HG02981 (cell line): ENCODE data around the gene HYDIN.
"Not testable (repeated sequence)": the region's sequence is repeated elsewhere in the genome, so short reads cannot be mapped to it uniquely, and the experiment has no call there.

ENCODE experiments used
- ATAC-seq: cut with Tn5 transposase; IDR thresholded peaks from one replicate; pipeline ENCODE4 v1.9.1; 2021; ENCODE audit warnings: mild to moderate bottlenecking, moderate library complexity; ENCODE audit not compliant: unreplicated experiment

Gene HYDIN

DNA sequence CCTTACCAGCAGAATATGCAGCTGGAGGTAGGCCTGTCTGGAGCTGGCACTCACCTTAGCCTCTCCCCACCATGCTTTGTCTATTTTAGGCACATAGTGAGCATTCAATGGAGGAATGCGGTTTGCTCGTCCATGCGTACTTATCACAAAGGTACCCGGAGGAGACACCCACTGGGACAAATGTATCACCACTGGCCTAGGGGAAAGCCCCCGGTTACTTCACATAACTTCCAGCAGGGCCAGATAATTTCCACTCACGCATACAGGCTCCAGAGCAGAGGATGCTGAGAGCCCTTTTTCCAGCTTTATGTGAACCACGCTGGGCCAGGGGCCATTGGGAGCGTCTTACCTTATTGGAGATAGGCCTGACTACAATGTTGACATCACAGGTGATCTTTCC lies 348.2 kb downstream of the HYDIN start:
- ATAC-seq: not testable (repeated sequence)

DNA sequence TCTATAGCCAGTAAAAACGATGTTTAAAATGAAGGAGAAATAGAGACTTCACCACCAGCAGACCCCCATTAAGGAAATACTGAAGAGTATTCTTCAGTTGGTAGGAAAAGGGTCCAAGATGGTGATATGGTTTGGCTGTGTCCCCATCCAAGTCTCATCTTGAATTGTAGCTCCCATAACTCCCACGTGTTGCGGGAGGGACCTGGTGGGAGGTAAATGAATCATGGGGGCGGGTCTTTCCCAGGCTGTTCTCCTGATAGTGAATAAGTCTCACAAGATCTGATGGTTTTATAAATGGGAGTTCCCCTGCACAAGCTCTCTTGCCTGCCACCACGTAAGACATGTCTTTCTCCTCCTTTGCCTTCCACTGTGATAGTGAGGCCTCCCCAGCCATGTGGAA lies 352.6 kb downstream of the HYDIN start:
- ATAC-seq: not testable (repeated sequence)

DNA sequence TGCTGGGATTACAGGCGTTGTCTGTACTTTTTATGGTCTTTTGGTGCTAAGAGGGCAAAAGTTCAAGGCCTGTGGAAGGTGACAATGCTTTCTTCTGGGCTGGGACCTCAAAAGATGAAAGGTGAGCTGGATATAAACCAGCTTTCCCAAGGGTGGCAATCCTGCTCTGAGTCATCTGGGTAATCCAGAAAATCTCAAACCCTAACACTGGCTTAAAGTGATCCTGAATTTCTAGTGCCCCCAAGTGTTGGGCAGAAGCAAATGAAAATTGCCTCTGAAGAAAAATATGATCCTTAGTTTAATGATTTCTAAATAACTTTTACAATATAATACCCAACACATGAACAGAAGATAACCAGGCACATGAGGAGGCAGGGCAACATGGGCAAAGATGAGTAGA lies 354.1 kb downstream of the HYDIN start:
- ATAC-seq: not testable (repeated sequence)

DNA sequence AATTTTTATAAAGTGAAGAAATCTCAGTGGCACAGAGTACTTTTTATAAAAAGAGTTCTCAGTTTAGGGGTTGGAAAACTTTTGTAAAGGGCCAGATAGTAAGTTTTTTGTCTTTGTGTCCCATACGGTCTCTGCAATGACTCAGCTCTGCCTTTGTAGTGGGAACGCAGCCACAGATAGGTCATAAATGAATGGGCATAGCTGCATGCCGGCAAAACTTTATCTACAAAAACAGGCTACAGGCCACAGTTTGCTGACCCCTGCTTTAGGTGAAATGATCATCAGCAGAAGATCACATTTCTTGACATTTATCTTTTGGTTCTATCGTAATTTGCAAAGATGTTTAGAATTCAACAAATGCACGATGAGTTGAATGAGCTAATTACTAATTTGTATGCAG lies 365.8 kb downstream of the HYDIN start:
- ATAC-seq: not testable (repeated sequence)

DNA sequence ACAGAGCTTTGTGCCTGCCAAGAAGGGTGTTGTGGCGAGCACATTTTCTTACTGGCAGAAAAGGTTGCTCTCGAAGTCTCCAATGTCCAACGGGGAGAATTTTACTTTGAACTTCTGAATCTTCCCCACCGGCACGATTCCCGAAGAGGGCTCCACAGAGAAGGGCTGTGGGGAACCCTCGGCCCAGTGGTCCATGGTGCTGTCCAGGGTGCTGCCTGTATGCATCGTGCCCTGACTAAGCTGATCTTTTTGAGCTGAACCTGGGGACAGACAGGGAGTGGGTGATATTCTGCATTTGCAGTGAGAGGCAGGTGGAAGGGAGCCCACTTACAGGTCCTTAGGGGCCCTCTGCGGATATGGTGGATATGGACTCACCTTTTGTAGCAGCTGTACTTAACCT lies 368.5 kb downstream of the HYDIN start:
- ATAC-seq: not testable (repeated sequence)

DNA sequence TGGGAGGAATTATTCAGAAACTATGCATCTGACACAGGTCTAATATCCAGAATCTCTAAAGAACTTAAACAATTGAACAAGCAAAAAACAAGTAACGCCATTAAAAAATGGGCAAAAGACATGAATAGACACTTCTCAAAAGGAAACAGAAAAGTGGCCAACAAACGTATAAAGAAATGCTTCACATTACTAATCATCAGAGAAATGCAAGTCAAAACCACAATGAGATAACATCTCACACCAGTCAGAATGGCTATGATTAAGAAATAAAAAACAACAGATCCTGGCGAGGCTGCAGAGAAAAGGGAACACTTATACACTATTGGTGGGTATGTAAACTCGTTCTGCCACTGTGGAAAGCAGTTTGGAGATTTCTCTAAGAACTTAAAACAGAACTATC lies 379.2 kb downstream of the HYDIN start:
- ATAC-seq: not testable (repeated sequence)

DNA sequence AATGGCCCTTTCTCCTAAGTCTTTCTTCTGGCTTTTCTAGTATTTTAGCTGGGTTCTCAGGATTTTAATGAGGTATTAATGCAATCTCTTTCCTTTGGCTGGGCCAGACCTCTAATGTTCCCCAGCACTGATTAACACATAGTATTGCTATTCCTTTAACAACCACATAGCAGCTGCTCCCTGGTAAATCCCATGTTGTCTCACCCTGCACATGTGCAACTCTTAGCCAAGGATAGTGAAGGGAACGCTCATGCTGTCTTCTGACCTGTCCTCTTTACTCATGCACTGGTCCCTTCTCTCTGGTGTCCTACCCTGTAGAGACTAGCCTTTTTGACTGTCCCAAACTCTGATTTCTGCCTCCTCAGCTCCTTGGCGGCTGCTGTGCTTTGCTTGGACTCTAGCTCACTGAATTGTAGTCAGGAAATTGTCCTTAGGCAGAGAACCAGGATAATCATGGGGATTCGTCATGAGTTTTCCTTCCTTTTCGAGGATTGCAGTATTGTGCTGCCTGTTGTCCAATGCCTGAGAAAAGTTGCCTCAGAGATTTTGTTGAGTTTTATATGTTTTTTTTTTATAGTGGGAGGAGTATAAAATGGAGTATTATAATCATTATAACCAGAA lies 406.9 kb downstream of the HYDIN start:
- not testable (repeated sequence) for ATAC-seq

DNA sequence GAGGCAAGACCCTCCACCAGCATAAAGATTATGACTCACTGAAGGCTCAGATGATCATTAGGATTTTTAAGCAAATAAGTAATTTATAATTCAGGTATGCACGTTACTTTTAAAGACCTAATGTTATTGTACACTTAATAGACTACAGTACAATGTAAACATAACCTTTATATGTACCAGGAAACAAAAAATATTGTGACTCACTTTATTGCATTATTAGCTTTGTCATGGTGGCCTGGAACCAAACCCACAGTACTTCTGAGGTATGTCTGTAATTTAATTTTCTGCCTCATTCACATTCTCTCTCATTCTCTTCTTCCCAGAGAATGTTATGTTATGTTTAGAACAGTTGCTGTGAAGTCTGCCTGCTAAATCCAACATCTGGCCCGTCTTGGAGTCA lies 407.8 kb downstream of the HYDIN start:
- ATAC-seq: not testable (repeated sequence)

DNA sequence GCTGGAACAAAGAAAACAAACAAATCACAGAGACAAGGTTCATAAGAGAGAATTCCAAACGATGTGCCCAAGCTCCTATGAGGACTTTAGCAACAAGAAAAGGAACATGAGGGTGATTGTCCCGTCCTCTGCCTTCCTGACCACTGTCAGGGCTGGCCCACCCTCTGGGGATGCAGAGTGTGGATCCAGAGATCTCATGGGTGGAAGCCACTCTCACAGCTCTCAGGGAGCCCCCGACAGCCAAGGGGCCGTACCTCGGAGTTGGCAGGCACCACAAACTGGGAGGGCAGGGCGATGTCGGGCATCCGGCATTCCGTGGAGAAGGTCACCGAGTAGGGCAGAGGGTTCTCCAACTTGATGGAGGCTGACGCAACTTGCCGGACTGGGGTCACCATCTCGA lies 412.4 kb downstream of the HYDIN start:
- not testable (repeated sequence) for ATAC-seq

DNA sequence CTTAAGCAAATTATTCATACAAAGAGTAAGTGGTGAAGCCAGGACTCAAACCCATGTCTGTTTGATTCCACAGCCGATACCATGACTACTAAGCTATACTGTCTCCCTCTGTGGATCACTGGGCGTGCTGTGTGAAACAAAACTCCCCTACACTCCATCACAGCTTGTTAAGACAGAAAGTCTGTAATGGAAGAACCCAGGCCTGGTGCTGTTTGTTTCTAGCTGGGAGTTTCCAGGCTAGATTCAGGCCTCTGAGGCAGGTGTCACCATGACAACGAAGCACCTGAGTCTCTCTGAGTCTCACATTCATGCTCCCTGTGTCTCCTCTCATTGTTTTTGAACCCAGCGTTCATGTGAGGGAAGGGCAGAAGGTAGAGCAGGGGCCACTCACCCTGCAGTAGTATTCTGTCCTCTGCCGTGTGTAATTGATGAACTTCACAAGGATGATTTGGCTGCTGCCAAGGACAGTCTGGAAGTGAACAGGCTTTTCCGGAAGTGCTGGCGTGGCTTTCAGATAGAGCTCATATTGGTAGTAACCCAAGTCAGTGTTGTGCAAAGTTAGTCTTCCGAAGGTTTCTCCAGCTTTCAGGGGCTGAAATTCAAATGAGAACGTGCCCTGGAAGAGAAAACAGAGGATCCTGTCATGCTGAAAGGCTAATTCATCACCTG lies 421.0 kb downstream of the HYDIN start:
- no peak for ATAC-seq

DNA sequence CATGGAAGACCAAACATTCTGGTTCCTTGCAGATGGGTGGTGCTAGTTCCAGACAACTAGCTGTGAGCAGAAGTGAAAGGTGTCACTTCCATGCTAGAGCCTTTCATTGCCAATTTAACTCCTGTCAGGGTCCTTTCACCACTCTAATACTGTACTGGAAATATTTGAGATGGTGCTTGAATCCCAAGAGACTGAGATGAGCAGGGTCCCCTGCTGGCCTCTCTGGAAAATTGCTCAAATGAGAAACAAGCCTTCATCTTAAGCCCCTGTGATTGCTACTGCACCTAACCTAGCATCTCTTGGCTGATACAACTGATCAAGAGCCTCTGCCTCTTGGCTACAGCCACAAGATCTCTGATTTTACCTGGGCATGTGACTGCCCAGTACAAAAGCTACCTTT lies 422.2 kb downstream of the HYDIN start:
- no peak for ATAC-seq

DNA sequence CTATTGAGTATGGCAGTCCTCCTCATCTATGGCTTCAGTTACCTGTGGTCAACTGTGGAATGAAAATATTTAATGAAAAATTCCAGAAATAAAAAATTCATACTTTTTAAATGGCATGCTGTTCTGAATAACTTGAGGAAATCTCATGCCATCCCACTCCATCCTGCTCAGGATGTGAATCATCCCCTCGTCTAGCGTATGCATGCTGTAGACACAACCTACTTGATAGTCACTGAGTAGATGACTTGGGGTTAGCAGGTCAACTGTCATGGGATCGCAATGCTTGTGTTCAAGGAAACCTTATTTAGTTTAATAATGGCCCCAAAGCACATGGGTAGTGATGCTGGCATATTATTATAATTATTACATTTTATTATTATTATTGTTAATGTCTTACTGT lies 424.7 kb downstream of the HYDIN start:
- ATAC-seq: no peak

DNA sequence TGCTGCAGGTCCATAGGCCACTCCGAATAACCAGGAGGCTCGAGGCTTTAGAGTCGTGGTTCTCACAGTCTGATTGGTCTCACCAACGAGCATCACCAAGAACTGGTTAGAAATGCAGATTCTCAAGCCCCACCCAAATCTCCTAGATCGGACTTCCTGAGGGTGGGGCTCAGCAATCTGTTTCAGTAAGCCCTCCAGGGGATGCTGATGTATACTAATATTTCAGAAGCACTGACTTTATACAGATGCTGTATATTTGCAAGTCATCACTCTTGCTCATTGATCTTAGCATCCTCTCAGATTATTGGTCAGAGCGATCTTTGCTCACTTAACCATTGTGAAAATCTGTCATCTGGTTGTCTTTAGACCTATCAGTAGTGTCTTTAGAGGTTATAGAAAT lies 425.1 kb downstream of the HYDIN start:
- no peak for ATAC-seq

DNA sequence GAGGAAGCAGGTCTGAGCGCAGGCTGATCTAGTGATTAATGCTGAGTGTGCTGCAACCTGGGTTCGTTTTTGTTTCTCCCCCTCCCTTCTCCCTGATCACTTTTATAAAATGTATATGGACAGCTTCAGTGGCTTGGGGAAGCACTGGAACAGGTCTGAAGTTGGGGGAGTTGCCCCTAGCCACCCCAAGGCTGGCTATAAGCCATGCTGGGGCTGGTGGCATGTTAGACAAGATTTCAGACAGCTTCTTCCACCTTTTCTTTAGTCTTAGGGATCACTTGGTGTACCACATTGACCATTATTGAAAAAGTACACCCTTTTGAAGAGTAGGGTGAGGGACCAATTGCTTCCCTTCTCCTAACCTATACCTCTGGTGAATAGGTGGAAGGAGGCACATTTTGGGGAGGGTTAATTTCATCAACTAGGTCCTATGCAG lies 425.8 kb downstream of the HYDIN start:
- no peak for ATAC-seq

DNA sequence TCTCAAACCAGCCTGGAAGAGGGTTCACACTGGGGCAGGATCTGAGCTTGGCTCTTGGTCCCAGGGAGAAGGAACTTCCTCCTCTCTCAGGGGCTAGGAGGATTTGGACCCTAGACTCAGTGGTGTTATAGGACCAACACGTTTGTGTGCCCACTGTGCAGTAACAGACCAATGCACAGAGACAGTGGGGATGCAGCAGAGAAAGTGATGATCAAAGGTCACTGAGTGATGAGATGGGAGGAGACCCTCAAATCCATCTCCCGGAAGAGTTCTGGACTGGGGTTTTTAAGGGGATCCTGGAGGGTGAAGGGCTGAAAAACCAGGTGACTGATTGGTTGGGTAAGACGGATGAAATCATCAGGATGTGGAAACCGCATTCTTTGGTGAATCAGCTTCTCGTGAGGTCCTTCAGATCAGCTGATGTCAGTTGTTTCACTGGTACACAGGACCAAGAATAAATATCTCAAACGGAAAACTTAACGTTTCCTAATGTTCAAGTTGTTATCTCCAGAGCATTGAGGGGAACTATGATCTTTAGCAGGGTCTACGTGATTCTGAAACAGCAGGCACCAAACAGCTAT lies 426.3 kb downstream of the HYDIN start:
- no peak for ATAC-seq

DNA sequence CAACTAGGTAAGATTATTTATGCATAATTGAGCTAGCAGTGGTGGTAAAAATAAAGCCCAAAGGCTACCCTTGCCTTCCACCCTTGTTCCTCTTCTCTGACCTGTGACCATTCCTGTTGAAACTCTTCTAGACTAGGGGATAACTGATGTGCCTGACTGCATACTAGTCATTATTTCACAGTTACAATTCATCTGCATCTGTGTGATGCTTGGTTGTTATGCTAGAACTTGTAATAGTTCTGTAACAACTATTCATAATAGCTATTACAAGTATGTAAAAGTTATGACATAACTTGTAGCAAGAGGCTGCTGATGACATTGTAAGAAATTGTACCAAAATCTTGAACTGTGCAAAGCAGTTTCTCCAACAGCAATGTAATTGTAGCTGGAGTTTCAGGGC lies 427.2 kb downstream of the HYDIN start:
- ATAC-seq: no peak

DNA sequence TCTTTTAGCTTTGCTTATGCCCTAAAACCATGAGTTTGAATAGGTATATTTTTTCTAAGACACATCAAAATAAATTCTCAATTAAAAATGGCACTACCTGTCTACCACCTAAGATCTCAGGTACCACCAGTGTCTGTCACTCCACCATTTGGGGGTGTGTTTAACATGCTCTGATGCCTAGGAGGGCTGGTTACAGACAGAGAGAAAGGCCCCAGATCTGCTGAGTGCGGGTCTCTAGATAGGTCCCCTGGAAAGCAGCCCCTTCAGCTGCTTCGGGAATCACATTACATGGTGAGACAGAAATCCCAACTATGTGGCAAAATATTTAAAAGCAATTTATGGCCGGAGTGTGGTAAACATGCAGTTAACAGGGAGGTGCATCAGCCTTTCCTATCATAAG lies 428.9 kb downstream of the HYDIN start:
- ATAC-seq: no peak

DNA sequence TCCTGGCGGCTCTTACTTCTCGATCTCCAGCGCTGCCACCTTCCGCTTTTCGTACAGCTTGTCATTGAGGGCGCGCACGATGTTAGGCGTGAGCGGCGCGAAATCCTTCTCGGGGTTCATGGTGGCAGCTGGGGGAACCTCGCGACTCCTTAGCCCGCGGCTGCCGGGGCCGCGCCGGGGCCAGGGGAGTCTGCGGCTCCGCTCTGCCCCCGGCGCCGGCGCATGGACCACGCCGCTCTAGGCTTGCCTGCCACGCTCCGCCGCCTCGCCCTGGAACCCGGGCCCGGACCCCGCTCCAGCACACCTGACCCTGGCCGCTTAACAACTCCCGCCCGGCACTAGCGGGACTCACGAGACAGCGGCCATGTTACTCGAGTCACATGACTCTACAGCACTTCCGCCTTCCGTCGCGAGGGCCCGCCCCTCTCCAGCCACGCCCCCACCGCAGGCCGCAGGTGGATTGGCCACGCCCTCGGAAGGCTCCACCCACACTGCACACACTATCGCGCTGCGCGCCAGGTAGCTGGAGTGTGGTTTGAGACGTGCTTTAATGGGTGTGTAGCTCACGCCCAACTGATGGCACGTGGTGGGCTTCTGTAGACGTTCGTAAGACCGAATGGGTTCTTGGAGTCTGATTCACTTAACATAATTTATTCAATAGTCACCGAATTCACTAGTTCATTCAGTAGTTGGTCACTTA lies 429.6 kb downstream of the HYDIN start, which contains the start of gene VAC14:
VAC14 (minus strand) TSS at position 378 of the 700 bp plus-strand sequence; CDS start at position 120, 258 bp downstream.
- ATAC-seq: peak; percentile 95

DNA sequence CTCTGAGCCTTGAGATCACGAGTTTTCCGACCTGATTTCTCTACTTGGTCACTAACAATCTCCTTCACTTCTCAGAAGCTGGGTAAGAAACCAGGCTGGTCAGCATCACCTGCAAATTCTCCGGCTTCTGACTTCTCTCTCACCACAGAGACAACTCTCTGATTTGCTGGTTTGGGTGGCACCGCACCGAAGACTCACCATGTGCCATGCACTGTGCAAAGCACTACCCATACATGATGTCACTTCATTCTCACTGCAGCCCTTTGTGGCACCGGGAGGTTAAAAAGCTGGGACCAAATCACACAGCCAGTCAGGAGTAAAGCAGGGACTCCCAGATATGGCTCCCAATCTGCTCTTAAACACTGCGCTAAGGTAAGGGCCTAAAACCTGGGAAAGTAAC lies 430.2 kb downstream of the HYDIN start:
- ATAC-seq: peak; percentile 3

DNA sequence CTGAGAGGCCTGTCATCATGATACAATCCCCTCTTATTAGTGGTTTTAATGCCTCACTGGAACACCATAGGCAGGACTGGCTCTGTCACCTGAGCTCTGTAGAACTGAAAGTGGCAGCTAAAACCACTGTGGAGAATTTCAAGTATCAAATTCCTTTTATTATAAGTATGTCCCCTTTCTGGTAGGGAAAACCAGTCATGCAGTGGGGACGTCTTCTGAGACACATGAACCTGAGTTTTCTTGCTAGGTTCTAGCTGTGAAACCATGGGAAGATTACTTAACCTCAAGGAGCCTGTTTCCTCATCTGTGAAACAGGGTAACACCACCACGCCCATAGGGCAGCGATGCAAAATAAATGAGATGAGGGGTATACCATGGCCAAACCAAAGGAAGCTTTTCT lies 434.2 kb downstream of the HYDIN start:
- no peak for ATAC-seq

DNA sequence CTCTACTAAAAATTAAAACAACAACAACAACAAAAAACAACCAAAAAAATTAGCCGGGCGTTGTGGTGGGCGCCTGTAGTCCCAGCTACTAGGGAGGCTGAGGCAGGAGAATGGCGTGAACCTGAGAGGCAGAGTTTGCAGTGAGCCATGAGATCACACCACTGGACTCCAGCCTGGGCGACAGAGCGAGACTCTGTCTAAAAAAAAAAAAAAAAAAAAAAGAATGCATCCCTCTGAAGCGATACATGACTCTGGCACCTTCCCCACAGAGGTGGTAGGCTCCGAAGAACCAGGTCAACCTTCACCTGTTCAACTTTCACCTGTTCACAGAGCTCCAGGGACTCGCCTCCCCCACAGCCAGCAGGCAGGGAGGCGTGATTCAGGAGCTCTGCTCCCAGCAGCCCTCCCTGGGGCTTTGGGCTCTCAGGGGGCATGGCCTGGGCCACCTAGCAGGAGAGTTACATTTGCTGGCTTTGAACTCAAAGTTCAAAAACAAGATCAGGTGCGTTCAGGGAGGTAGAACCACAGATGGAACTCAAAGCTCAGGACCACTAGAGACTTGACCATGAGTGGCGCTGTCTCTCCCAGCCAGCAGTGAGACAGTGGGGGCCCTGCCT lies 435.1 kb downstream of the HYDIN start:
- ATAC-seq: no peak
